Retina (tissue), 1 donor: ENCODE results near the gene SLC25A13.

Source experiments
- DNase-seq: peaks from one replicate; pipeline ENCODE4 v3.0.0-alpha.2; 2016

Gene SLC25A13

GRCh38 chr7:96238976-96239766, 82.7 kb downstream of the SLC25A13 start:
- no peak for DNase-seq

GRCh38 chr7:96238474-96238873, 83.4 kb downstream of the SLC25A13 start:
- DNase-seq, result no peak

DNA sequence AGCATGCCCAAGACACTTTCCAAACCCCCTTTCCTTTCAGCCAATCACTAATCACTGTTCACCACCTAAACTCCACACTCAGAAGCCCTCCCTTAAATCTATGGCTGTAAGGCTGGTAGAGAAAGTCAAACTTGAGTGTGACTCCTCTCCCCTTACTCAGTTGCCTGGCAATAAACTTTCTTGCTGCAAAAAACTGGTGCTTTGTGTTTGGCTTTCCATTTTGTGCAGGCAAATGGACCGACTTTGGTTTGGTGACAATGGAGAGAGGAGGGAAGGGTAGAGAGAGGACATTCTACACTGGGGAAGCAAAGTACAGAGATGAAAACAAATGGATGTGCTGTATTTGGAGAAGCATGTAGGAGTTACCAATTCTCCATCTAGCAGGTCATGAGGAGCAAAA, 84.9 kb downstream of the SLC25A13 start:
- no peak for DNase-seq

- no peak for DNase-seq
Observed at GRCh38 chr7:96236198-96237039, 85.5 kb downstream of the SLC25A13 start.

DNA sequence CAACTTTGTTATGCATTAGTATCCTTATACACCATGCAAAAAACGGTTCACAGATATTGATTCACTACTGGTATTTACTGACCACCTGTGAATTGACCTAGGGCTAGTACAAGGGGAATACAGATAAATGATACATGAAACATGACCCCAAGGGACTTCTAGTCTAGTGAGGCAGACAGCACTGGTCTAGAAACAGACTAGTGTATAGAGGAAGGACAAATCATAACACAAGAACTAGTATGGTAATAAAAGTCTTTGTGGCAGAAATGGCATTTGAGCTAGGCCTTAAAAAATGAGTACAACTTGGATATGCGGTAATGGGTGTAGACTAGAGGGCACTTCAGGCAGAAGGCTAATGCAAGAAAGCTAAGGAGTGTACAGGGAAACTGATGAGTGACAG, 86.6 kb downstream of the SLC25A13 start:
- DNase-seq, result no peak

GRCh38 chr7:96233528-96234154, 88.3 kb downstream of the SLC25A13 start:
- DNase-seq, result no peak

DNA sequence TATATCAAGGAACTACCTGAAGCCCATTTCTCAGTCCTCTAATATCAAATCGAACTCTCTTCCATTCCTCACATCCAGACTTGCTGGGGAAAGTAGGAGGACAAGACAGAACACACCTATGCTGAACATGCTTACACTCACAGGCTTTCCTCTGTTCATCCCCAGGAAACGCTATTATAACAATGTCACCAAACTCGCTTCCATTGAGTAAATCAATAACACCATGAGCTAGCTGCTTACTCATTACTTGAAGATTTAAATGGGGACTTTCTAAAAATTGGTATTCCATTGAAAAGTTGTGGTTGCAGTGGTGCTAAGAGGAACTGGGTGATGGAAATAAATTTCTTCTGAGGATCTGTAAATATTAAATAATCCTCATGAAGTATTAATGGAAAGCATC, 88.8 kb downstream of the SLC25A13 start:
- no peak for DNase-seq

- DNase-seq, result no peak
Observed at GRCh38 chr7:96228760-96229159, 93.1 kb downstream of the SLC25A13 start.

- no peak for DNase-seq
Observed at GRCh38 chr7:96225251-96225650, 96.6 kb downstream of the SLC25A13 start.

GRCh38 chr7:96224685-96225084, 97.2 kb downstream of the SLC25A13 start:
- no peak for DNase-seq

GRCh38 chr7:96224073-96224472, 97.8 kb downstream of the SLC25A13 start:
- no peak for DNase-seq

GRCh38 chr7:96221888-96222287, 100.0 kb downstream of the SLC25A13 start:
- no peak for DNase-seq

- no peak for DNase-seq
Observed at GRCh38 chr7:96219378-96220130, 102.3 kb downstream of the SLC25A13 start.

GRCh38 chr7:96218664-96219243, 103.1 kb downstream of the SLC25A13 start:
- DNase-seq, result no peak

DNA sequence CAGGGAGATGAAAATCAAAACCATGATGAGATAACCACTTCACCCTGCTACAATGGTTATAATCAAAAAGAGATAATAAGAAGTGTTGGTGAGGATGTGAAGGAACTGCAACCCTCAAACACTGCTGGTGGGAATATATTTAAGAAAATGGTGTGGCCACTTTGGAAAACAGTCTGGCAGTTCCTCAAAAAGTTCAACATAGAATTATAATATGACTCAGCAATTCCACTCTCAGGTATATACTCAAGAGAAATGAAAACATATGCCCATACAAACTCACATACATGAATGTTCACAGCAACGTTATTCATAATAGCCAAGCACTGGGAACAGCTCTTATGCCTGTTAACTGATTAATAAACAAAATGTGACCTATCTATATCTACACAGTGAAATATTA, 104.8 kb downstream of the SLC25A13 start:
- DNase-seq, result no peak

- no peak for DNase-seq
Observed at GRCh38 chr7:96216373-96216772, 105.5 kb downstream of the SLC25A13 start.

DNA sequence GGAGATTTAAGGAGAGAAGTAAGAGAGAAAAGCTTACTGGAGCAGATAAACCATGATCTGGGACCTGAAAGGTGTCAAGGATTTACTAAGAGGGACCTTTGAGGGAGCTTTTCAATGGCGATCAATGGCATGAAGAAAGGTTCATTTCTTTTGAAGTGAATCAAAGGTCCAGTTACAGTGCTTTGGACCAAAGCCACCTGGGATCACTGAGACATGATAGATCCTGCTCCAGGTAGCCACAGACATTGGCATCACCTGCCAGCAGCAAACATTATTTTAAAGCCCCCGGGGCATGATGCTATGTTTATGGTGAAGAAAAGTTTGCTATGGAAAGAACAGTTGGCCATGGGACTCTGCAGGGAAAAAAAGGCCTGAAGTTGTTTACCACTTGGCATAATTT, 109.4 kb downstream of the SLC25A13 start:
- no peak for DNase-seq

GRCh38 chr7:96211954-96212353, 109.9 kb downstream of the SLC25A13 start:
- no peak for DNase-seq

DNA sequence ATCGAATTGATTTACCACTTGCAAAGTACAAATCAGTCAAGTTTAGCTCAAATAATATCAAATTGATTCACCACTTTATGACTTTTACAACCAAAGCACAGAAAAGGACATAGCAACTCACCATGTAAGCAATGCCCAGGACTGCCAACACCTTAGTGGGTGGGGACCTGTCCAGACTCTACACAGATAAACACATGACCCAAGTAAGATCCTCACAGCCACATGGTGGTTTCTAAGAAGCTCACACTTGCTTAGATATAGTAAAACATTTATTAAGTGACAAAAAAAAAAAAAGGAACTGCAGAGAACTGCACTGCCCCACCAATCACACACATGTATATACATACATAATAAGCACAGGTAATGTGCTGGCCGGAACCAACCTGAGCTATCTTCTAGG, 116.2 kb downstream of the SLC25A13 start:
- DNase-seq, result no peak

DNA sequence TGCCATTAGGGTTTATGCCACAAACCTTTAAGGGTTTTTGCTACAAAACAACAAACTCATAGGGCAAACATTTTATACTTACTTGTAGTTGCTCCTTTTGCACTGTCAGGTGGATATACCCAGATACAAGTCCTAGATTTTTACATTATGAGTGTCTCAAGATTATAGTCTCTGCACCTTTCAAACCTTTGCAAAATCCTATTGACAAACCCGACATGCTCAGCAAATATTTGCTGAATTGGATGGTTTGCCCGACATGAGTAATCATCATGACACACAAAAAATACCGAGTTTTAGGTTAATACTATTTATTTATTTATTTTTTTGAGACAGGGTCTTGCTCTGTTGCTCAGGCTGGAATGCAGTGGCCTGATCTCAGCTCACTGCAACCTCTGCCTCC, 117.3 kb downstream of the SLC25A13 start:
- no peak for DNase-seq

GRCh38 chr7:96203786-96204185, 118.1 kb downstream of the SLC25A13 start:
- DNase-seq, result no peak

DNA sequence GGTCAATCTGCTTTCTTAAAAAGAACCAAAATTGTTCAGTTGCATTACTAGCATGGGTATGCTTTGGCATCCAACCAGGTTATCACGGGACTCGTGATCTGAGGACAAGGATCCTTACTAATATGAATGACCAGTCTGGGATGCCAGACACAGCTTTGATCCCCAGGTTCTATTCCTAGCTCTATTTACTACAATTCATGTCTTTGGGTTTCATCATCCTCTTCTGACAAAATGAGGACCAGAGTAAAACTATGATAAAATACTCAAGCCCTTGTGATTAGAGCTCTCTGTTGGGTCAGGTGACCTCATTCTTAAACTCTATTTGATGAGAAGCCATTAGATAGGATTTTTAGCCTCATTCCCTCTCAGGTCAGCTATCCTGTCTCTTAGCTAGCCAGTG, 119.8 kb downstream of the SLC25A13 start:
- DNase-seq, result no peak

GRCh38 chr7:96200740-96201139, 121.2 kb downstream of the SLC25A13 start:
- no peak for DNase-seq
